GM12872 (cell line): ENCODE data around the gene CNTFR.

Source experiments
- CTCF ChIP-seq: IDR thresholded peaks from 3 replicates; pipeline ENCODE4 v1.5.1; 2011; ENCODE audit warnings: low read depth, mild to moderate bottlenecking, low read length, moderate library complexity; ENCODE audit not compliant: insufficient read depth

CNTFR gene, protein sequence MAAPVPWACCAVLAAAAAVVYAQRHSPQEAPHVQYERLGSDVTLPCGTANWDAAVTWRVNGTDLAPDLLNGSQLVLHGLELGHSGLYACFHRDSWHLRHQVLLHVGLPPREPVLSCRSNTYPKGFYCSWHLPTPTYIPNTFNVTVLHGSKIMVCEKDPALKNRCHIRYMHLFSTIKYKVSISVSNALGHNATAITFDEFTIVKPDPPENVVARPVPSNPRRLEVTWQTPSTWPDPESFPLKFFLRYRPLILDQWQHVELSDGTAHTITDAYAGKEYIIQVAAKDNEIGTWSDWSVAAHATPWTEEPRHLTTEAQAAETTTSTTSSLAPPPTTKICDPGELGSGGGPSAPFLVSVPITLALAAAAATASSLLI

GRCh38 chr9:34589636-34590380, at the start of gene CNTFR:
Gene CNTFR, minus strand, starts transcription at chr9:34589724. Its CDS starts 20,743 bp downstream, at chr9:34568981.
- no peak for TF ChIP-seq CTCF

DNA sequence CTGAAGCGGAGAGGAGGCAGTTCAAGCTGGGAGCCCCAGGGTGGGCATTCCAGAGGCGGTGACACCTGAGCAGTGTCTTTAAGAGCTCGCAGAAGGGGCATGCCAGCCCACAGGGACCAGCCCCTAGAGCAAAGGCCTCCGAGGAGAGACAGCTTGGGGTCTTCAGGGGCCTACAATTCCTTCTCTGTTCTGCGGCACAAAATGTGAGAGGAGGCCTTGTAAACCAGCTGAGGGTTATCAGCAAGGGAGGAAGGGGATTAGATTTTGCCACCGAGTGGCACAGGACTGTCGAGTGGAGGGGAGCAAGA, 48.6 kb upstream of the CNTFR start:
- no peak for TF ChIP-seq CTCF

DNA sequence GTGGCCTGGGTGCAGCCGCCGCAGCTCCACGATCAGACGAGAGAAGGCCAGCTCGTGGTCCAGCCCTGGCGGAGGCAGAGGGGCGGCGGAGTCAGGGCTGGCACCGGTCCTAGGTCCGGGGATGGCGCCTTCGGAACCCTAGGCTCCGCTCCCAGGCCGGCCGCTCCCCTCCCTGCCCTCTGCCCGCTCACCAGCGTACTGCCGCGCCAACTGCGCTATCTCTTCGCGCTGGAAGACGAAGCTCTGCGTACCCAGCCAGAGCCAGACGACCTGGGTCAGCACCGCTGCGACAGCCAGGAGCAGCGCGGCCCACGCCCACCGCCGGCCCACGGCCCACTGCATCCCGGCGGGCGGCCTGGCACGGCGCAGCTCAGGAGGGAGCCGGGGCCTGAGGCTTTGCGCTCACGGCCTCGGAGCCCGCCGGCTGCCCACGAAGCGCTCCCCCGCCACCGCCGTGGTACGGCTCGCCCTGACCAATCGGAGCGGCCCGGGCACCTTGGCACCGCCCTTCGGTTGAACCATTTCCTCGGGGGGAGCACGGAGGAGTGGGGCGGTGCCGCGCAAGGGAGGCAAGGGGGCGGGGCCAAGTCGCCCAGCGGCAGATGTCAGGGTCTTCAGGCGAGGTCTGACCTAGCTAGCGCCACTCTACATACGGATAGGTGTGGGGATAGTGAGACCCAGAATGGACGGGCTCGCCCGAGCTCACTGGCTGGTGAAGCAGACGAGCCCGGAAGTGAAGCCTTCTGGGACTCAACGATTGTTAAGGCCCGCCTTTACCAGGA, 48.0 kb upstream of the CNTFR start, which contains the start of gene SIGMAR1:
TSS of gene SIGMAR1 (minus strand) at position 432 of the 782 bp plus-strand sequence. CDS start at position 342, 90 bp downstream.
- no peak for TF ChIP-seq CTCF

DNA sequence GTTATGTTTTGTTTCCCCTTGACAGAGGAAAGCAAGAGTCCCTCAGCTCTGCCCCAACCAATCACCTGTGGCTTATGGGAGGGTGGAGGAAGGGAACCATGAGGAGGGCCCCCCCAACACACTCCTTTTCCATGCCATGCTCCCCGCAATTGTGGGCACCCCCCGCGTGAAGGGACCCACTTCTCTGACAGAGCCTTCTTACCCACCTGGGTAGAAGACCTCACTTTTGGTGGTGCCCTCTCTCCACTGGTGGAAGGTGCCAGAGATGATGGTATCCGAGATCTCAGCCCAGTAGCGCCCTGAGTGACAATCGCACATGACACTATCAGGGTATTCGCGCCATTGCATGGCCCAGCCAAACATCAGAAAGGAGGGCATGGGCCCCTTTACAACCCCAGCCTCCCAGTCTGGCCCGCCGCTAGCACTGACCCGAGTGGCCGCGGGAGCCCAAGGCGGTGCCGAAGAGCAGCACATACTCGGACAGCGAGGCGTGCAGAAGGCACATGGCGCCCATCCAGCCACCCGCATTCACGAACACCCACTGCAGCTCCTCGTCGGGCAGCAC, 47.3 kb upstream of the CNTFR start:
- no peak for TF ChIP-seq CTCF

DNA sequence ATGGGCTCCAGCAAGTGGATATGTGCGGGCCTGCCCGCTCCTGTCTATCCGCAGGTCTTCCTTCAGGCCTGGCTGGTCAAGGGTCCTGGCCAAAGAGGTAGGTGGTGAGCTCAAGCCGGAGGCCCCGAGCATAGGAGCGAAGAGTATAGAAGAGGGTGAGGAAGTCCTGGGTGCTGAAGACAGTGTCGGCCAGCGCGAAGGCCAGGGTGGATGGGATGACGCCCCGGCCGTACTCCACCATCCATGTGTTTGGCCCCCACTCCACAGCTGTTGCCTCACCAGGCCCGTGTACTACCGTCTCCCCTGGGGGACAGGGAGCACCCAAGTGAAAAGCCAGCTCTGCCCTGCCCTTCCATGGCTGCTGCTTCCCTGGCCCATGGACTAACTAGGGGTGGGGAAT, 46.0 kb upstream of the CNTFR start:
- no peak for TF ChIP-seq CTCF

DNA sequence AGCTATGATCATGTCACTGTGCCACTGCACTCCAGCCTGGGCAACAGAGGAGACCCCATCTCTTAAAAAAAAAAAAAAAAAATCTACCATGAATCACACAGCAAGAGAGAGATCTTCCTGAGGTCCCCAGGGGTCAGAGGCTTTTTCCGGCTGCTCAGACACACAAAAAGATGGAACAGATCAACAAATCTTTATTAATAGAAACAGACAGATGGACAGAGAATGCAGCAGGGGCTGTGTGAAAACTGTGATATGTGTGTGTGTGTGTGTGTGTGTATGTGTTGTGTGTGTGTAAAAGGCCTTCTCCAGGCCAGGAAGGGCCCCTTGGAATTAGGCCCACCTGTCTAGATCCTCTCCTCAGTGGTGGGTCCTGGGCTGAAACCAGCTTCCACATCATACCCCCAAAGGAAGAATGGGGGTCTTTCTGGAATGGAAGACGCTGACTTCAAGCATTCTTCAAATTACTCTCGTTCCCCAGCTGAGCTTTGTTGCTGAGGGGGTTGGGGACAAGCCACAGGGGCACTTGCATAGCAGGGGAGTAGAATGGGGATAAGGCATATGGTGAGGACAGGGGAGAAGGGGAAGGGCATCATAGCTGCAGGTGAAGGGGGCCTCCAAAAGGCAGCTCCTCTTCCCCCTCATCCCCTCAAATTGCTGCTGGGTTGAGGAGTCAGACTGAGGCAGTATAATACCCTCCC, 45.2 kb upstream of the CNTFR start:
- no peak for TF ChIP-seq CTCF
